Measurements from ENCODE around the gene CNTNAP2.

Gene CNTNAP2

DNA sequence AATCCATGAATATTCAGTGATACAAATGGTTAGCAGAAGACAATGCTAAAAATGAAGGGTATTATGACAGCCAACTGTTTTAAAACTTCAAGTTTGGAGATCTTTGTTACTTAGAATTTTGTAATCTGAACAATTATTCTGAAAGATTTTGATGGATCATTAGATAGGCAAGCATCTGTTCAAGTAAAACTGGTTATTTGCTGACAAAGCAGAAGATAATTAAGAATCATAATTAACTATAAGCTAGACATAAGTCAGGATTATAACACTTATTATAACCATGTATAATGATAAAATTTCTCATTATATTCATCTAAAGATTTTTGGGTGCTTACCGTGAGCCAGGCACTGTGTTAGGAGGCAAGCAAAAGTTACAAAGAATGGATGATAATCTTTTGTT, 1145.1 kb downstream of the CNTNAP2 start:
- DNase-seq (ENCODE audit: low read depth): no peak

DNA sequence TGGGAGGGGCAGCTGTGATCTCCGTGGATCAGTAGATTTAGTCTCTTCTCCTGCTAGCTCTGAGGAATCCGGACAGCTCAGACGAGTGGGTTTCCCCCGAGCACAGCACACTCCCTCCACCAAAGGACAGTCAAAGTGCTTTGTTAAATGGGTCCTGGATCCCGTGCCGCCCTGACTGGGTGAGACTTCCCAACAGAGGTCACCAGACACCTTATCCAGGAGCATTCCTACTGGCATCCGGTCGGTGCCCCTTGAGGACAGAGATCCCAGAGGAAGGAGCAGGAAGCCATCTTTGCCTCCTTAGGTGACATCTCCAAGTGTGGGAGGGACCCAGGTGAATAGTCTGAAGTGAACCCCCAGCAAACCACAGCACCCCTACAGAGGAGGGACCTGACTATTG, 1148.9 kb downstream of the CNTNAP2 start:
- DNase-seq (ENCODE audit: low read depth): no peak

DNA sequence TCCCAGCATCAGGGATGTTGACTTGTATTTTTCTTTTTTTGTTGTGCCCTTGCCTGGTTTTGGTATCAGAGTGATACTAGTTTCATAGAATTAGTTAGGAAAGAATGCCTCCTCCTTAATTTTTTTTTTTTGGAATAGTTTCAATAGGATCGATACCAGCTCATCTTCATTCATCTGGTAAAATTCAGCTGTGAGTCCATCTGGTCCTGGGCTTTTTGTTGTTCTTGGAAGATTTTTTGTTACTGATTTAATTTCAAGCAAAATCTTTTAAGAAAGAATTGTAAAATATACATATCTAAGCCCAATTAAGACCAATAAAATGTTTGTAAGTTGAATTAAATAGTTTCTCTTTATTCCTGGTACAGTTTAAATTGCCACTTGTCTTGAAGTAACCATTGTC, 1159.5 kb downstream of the CNTNAP2 start:
- DNase-seq (ENCODE audit: low read depth): no peak

DNA sequence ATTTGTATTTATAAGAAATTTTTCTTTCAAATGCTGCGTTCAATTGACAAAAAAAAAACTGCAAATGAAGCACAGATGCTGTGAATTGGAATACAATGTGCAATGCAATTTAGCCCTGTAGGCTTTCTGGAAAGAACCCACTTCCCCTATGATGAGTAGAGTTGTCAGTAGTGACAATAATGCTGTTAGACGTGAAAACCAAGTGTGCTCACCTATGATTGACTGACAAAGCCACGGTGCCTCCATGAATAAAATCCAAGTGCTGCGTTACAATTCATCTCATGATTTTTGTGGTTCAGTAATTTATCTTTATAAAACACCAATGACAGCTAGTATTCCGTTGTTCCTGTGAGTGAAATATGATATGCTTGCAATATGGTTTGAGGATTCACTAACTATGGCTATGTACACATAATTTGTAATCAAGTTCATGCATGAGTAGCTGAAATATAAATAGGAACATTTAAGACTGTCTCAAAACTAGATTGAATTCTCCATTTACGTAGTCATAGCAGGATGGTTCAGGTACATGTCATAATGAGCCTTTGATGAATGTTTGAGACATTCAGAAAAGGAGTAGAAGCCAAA, 1160.3 kb downstream of the CNTNAP2 start:
- no peak for DNase-seq (ENCODE audit: low read depth)

DNA sequence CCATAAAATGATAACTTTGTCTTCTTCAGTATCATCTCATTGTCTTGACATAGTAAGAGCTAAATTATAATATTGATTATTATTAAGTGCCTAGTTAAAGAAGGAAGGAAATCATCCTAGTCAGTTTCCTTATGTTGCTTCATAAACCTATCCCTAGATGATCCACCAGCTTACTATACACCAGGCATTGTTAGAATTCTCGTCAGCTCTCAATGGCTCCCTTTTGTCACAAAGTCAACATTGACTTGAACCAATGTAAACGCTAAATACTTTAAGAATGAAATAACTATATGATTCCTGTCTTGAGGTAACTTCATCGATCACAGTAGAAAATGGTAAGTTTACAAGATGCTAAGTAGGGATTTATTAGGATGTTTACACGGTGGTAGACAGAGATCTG, 1162.9 kb downstream of the CNTNAP2 start:
- DNase-seq (ENCODE audit: low read depth): no peak

DNA sequence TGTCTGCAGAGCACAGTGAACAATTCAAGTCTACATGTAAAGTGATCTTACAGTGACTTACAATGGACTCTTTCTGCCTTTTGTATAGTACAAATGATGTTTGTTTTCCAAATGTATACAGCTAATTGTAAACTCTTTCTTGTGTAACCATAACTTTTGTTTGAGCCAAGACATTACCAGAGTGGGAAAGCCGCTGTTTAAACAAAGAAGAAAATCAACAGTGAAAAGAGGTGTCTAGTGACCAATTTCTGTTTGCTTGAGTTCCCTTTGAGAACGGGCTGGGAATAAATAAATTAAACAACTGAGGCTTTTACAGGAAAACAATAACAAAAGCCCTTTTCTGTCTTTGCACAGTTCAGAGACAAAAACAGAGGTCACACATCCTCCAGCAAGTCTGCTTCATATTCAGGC, 1163.4 kb downstream of the CNTNAP2 start:
- no peak for DNase-seq (ENCODE audit: low read depth)

DNA sequence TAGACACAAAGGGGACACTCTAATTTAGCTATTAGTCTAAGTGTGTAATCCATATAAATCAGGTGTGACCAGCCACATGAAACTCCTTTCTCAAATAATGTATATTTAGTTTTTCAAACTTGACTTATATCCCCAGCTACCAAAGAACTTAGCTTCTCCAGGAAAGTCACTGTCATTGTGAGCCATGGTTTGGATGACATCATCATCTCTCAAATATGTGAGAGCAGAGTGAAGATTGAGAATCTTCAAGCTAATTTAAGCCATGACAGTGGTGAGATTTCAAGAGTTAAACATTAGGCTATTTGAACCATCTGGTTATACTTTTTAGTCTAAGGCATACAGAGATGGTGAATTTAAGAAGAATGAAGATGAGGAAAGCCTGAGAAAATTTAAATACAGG, 1165.6 kb downstream of the CNTNAP2 start:
- DNase-seq (ENCODE audit: low read depth): no peak

DNA sequence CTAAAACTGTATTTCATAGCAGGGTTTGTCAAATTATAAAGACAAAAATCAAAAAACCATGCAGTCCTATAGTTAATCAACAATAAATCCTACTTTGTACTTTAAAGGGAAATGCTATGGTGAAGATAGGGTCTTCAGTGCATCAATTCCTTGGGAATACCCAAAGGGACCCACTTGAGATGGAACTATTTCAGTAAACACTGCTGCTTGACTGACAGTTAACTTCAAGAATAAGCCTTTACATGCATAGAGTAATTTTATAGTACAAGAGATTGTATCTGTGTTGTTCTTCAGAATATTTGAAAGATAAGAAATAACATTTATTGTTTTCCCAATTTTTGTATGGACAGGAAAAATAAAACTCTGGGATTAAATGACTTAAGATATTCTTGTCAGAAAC, 1179.6 kb downstream of the CNTNAP2 start:
- no peak for DNase-seq (ENCODE audit: low read depth)

DNA sequence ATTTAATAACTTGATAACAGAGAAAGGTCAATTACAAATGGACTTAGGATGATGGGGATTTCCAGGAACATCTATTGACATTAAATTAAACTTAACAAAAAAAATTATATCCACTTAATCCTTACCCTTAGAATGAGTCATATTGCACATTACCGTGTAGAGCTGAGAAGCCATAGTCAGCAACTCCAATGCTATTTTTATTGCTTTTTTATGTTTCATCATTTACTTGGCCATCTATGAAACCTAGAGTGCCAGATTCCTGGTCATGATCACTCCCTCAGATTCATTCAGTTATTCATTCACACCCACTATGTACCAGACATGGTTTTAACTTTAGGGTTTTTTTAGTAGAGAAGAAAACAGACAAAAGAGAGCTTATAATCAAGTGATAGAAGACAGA, 1180.4 kb downstream of the CNTNAP2 start:
- no peak for DNase-seq (ENCODE audit: low read depth)

DNA sequence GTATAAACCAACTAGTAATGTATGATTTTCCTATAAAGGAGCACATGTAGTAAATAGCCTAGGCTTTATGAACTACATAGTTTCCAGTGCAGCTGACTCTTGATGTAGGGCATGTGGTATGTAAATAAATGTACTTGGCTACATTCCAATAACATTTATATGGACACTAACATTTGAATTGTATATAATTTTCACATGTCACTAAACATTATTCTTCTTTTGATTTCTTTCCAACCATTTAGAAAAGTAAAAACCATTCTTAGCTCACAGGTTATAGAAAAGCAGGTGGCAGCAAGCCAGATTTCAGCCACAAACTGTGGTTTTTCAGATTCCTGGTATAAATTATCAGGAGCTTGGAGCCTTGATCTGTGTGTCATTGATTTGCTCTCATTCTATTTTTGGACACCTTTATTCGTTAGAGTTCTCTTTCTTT, 1182.0 kb downstream of the CNTNAP2 start:
- DNase-seq (ENCODE audit: low read depth): no peak

DNA sequence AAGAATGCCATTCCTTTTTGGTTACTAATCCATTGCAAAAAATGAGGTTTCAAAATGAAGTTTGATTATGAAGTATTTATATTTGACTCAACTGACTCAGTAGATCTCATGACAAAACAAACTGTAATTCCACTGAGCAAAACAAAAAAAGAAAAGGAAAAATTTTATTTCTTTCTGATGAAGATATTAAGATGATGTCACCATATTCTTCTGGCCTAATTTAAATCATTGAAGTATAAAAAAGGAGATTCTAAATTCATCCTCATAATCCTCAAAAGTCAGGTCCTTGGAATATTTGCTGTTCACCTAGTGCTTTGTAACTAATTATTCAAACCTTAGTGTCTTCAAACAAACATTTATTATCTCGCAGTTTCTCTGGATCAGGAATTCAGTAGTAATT, 1183.7 kb downstream of the CNTNAP2 start:
- DNase-seq (ENCODE audit: low read depth): no peak

DNA sequence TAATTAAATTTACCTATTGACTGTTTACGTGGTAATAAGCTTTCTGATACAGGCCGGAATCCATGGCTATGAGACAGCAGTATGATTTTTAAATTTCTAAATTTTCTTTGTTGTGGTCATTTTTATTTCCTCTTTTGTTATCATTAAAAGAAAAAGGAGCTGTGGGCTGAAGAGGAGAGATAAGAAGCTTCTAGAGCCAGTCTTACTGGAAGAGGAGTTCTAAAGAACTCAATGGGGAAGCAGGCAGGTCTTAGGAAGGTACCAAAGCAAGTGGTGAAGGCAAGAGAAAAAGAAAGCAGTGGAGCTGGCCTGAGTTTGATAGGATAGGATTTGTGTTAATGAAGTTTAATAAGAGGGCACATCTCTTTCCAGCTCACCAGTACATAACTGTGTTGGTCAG, 1187.8 kb downstream of the CNTNAP2 start:
- DNase-seq (ENCODE audit: low read depth): no peak

DNA sequence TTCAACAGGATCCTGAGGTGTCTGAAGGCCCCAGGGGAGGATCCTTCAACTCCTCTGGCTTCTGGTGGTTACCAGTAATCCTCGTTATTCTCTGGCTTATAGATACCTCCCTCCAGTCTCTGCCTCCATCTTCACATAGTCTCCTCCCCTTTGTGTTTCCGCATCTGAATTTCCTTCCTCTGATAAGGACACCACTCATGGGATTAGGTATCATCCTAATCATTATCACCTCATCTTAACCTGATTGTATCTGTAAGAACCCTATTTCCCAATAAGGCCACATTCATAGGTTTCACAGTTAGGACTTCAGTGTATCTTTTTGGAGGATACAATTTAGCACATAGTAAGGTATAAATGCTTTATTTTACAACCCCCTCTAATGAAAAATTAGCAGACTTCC, 1189.2 kb downstream of the CNTNAP2 start:
- DNase-seq (ENCODE audit: low read depth): no peak

DNA sequence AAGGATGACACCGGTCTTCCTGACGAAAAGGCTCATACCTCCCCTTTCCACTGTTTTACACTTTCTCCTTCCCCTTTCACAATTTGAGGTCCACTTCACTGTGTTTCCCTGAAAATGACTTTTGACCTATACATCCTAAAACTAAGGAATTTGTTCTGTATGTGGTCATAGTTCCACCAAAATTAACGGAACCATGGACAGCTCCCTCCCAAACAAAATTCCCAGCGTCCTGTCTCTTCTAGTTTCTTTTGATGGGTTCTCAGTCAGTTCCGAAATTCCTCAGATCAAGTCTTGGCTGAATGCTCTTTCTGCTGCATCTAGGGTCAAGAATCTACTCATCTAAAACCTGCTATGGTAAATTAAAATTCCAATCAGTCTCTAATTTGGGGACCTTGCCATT, 1191.9 kb downstream of the CNTNAP2 start:
- DNase-seq (ENCODE audit: low read depth): no peak

DNA sequence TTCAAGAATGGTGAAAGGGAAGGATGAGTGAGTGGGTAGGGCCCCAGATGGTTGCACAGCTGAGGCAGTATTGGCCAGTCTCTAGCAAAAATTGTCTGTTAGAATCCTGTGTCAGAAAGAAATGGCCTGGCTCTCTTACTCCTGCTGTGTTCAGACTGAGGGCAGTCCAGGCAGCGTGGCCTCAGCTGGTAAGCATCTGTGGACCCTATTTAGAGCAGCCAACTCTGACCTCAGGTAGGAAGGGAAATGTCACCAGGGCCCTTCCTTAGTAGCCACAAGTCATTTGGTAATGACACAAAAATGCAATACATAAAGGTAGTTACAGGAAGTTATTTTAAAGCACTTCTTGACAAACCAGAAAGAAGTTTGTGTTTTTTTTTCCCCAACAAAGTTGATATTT, 1194.7 kb downstream of the CNTNAP2 start:
- DNase-seq (ENCODE audit: low read depth): no peak

DNA sequence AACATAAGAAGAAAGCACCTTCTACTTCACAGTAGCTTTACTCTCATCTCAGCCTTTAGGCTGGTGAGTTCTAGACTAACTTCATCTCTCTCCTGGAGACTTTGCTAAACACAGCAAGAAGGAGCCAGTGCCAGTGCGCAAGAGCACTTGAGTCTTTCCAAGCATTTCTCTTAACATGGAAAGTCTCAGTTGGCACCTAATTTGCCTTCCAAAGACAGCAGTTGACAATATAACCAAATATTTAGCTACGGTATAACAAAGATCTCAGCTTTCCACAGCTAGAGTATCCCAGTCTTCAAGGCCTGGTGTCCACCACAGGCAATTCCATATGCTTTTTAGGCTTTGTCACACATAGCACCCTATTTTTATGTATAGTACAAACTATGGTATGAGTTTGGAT, 1204.9 kb downstream of the CNTNAP2 start:
- no peak for DNase-seq (ENCODE audit: low read depth)

DNA sequence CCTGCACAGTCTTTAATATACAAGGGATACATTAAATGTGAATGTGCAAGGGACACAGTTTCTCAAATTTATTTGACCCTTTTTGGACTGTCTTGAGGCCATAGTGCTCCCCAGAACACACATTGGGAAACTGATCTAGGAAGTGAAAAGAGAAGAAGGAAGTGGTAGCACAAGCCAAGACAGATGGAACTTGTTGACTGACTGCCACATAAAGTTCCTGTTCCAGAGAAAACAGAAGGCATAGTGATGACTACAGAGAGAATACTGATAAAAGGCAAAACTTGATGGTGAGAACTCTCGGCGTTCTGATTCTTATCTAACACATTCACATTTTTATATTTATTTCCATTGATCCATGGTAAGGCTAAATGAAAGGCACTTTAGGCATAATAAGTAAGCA, 1216.4 kb downstream of the CNTNAP2 start:
- DNase-seq (ENCODE audit: low read depth): no peak

DNA sequence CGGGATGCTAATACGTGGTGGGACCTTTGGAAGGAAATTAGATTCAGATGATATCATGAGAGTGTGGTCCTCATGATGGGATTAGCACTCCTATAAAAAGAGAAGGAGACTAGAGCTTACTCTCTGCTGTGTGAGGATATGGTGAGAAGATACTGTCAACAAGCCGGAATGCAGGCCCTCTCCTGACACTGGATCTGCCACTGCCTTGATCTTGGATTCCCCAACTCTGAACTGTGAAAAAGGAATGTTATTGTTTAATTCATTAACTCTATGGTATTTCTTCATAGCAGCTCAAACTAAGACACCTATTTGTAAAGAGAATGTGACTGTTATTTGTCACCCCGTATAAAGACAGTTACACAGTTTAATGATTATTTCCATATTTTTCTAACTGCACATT, 1246.5 kb downstream of the CNTNAP2 start:
- no peak for DNase-seq (ENCODE audit: low read depth)

DNA sequence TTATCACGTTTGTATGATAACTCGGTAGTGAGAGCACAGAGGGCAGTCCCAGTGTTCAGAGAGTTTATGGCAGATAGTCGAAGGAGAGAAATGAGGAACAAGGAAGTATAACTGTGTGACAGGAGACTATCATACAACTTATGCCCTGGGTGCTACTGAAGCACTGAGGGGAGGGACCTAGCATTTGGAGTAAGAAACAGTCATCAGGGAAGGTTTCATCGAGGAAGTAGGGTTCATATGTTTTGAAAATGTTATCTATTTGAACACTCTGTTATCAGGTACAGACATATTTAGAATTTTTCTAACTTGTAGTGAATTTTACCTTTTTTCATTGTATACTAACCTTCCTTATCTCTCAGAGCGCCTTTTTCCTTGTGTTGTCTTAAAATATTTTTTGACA, 1259.6 kb downstream of the CNTNAP2 start:
- no peak for DNase-seq (ENCODE audit: low read depth)

DNA sequence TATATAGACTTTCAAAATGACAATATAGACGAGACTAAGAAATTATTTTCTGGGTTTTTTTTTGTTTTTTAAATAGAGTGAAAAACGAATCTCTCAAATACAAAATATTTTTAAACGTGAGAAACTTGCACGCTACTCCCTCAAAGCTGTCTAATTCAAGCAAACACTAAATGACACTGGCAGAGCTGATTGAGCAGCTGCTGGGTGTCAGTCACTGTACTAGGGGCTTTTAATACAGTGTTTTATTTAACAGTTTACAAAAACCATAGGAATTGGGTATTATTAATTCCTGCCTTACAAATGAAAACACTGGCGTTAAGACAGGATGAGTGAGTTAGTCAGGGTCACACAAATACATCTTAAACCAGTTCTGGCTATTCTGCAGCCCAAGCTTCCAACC, 1264.3 kb downstream of the CNTNAP2 start:
- DNase-seq (ENCODE audit: low read depth): no peak

DNA sequence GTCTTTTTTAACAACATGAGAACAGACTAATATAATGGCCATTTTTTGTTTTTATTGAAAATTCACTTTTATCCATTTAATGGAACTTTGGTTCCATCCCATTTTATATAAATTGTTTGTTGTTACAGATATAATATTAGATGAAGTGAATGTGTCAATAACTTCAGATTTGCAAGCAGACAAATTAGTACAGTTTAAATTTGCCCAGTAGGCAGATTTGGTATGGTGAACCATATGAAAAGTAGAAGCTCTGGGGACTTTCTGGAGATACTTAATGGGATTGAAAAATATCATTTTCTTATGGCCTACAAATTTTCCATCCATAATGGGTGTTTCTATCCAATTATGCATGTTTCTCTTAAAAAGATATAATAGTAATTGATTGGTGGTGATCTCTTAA, 1277.7 kb downstream of the CNTNAP2 start:
- no peak for DNase-seq (ENCODE audit: low read depth)

DNA sequence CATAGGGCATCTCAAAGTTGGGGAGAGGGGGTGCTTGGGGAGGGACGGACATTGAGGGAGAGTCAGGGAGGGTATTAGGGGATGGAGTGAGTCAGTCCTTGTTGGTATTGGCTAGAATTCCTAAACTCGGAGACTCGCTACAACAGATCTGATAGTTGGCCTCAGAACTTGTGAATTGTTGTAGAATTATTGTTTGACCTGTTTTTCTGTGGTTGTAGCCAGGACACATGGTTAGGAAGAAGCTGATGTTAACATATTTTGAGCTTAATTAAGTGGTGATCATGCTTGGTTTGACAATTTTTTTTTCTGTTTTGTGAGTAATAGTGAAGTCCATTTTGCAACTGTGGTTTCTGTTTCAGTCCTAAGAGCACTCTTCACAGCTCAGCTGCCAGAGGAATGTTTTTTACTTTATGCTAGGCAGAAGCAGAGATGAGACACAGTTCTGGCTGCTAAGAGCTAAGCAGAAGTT, 1283.7 kb downstream of the CNTNAP2 start:
- DNase-seq (ENCODE audit: low read depth): no peak

DNA sequence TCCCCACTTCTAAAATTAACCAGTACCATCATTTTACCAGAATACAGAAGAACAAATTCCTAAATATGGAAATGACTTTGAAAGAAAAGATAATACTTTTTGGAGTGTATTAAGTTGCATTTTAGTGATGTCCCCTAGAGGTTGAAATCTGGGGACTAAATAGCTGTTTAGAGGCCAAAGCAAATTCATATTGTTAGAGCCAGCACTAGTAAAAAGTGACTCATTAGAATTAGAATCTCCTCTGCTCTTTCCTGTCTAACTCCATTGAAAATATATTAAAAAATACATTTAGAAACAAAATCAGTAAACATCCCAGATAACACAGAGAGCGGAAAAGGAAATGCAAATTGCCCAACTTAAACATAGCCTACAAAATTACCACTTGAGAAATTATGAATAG, 1284.3 kb downstream of the CNTNAP2 start:
- no peak for DNase-seq (ENCODE audit: low read depth)

DNA sequence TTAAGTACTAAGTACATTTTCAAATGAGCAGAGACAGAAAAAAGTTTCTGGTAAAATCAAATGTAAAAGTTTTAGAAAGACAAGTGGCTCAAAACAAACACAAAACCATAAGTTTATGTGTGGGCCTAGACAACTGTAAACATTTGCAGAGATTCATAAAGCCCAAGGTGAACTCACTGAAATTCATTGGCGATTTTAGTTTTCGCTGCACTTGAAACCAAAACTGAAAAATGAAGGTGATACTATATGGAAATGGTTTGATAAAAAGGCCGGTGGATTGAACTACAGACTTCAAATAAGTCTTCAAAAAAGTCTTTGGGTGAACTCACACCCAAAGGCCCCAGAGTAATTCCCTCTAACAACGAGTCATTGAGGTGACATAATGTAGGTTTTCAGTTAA, 1289.0 kb downstream of the CNTNAP2 start:
- no peak for DNase-seq (ENCODE audit: low read depth)

All from activated T-cell treated with anti-CD3 and anti-CD28 coated beads for 24 hours (primary cell).